Activated CD8-positive, alpha-beta memory T cell treated with anti-CD3 and anti-CD28 coated beads, Interleukin-2, amount 50 U/mL, for 4 hours (primary cell): ENCODE data around the gene SRP14.

Source experiments
- DNase-seq: peaks from one replicate; pipeline ENCODE4 v3.0.0-alpha.2; 2020

The SRP14 gene

DNA sequence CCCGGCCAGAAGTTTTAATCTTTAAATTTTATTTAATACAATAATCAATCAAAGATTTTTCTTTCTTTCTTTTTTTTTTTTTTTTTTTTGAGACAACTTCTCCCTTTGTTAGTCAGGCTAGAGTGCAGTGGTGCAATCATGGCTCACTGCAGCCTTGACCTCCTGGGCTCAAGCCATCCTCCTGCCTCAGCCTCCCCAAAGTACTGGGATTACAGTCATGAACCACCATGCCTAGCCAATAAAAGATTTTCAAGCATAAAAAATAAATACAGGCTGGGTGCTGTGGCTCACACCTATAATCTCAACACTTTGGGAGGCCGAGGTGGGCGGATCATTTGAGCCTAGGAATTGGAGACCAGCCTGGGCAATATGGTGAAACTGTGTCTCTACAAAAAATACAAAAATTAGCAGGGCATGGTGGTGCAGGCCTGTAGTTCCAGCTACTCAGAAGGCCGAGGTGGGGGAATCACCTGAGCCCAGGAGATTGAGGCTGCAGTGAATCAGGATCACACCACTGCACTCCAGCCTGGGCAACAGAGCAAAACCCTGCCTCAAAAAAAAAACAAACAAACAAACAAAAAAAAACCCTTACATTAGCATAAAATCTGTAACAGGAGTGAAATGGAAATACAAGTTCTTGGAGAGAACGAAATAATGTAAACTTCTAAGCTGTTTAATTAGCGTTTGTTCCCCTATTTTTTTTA is 29.1 kb upstream of the SRP14 start:
- DNase-seq, result no peak

DNA sequence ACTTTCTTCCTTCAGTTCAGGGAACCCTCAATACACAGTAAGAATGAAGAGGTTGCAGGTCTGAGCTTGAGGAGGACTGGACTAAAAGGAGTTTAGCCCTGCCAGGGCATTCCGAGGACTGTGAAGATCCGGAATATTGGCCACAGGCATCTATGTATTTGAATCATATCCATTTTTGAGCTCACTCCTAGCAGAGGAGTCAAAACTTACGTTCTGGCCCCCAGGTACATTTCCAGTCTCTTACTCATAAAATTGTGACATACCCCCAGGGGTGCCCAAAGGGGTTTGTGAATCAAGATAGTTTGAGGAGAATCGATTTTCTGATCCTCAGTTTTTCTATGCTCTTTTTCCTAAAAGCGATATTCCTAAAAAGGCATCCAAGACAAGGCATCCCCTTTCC is 27.6 kb upstream of the SRP14 start:
- no peak for DNase-seq

DNA sequence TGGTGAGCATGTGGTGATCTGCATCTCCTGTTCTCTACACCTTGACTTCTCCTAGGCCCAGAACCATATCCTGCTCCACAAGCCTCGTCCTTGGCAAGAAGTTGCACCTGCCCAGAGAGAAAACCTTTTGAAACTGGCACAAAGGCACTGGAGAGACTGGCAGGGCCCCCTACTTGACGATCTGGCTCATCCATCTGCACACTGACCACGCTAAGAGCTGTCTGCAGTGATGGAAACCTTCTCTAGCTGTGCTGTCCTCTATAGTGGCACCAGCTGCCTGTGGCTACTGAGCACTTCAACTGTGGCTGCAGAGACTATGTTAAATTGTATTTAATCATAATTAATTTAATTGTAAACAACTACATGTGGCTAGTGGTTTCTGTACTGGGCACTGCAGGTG is 26.2 kb upstream of the SRP14 start:
- DNase-seq, result no peak

DNA sequence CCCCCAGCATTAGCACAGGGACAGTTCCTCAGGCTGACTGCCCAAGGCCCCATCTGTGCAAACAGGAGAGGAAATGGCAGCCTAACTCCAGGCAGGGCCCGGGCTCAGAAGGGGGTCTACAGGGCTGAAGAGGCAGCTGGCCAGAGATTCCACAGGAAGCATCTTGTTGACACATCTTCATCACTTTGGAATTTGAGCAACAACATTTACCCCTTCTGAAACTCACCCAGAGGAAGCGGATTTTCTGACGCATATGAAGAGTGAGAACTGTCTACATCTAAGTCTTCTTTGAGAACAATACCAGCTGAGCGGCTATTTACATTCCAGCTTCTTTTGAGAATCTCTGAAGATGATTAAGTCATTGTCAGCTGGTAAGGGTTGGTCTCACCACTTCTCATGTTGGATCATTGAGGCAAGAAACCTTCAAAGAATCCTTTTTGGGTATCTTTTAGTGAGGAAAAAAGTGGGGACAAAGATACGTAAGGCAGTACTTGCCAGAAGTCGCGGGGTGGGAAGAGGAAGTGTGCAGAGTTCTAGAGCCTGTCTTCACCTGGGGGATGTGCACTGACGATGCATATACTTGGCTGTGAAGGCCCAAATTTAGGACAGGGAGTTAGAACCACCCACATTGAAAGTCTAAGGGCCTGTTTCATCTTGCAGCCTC is 25.4 kb upstream of the SRP14 start:
- DNase-seq, result no peak

DNA sequence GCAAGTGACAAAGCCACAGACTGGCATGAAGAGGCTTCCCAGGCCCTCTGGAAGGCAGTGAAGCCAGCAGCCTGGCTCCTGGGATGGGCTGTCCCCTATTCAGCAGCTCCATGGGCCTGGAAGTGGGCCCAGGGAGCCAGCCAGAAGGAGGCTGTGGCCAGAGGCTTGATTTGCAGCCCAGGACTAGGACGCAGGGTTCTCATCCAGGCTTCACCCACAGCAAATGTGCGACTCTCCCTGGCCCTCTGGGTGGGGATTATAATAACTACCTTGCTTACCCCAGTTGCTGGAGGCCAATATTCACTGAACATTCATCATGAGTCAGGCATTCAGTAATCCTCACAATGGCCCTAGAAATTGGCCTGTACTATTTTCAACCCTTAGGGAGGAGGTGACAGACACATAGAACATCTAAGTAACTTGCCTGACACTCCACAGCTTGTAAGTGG is 24.6 kb upstream of the SRP14 start:
- DNase-seq, result no peak

DNA sequence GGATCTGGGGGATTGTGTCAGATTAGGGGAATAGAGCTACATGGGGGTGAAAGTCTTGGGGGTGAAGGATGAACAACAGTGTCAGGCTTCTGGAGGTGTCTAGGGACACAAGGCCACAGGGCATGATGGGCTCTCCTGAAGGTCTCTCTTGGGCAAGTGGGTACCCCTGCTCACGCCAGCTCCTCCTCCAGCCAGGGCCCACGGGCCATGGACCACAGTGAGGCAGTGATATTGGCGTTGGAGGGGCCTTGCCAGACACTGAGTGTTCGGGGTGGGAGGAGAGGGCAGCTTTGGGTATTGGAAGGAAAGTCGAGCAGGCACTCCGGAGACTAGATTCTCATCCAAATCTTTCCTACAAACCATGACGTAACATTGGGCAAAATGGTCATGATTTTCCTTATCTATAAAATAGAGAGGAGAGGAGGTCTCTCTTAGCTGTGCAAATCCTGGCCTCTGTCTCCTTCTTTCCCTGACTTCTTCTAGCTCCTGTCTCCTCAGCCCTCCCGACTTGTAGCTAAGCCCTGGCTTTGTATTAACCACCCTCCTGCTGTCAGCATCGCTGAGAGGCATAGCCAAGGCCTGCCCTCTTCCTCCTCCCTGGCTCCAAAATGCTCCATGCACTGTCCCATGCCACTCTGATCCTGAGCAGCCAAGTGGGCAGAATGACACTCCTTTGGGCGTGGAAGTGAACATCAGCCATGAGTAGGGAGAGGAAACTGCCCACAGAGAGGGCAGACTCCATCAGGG is 24.0 kb upstream of the SRP14 start:
- DNase-seq, result no peak

DNA sequence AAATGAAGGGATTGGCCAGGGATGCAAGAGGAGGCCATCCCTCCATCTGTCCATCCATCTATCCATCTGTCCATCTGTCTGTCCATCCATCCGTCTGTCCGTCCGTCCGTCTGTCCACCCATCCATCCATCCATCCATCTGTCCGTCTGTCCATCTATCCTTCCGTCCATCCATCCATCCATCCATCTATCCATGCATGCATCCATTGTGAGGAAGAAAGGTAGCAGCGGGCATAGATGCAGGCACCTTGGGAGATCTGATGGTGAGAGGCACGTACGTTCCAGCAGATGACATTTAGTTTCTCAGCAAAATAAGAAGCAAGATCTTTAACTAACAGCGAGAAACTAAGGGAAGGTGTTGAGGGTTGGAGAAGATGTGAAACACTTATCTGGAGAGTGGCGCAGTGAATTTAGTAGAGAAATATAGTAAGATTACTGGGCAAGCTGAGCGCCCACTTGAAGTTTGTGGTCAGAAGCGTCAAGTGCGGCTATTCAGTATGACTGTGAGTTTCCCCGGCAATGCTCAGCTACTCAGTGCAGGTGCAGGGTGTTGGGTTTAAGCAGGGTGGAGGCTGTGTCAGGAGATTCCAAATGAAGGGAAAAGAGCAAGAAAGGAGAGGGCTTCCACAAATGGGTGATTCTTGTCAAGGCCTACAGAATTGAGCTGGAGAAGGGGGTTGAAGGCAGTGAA is 22.4 kb upstream of the SRP14 start:
- no peak for DNase-seq

DNA sequence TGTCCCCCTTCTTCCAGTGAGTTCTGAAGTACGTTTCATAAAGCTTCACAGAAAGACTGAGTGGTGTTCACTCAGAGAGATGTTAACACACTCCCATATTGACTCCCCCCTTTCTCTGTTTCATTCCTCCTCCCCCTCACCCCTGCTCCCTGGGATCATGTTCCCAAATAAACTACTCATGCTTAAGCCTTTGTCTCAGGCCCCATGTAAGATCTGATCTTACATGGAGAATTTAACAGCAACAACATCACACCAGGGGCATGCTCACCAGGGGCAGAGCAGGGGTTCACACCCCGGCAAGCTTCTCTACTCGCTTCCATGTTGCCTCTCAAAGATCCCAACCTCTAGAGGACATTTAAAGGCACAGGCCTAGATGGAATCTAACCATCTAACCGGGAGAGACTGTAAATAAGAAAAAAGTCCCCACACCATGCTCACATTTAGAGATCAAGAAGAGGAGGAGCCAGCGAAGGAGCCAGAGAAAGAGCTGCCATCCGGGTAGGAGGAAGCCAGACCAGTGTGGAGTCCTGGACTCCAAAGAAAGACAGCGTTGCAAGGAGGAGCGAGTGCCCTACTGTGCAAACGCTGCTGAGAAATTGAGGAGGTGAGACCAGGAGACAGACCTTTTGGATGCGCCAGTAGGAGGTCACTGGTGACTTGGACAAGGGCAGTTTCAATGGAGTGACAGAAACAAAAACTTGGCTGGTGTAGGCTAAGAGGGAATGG is 21.4 kb upstream of the SRP14 start:
- DNase-seq, result no peak

DNA sequence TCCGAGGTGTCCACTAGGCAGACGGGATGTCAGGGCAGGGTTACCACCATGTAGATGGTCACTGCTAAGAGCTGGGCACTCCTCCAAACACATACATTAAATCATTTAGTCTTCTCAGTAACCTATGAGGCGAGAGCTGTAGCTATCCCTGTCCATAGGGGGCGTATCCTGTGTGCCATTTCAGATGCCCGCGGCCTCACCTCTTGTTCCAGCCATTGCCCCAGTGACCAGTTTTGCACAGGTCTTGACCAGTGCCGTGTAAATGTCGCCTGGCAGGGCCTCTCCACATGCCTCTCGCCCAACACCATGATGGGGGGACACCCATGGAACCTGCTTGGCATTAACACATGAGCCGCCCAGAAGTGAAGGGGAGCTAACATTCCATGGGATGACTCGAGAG is 20.8 kb upstream of the SRP14 start:
- DNase-seq, result no peak

DNA sequence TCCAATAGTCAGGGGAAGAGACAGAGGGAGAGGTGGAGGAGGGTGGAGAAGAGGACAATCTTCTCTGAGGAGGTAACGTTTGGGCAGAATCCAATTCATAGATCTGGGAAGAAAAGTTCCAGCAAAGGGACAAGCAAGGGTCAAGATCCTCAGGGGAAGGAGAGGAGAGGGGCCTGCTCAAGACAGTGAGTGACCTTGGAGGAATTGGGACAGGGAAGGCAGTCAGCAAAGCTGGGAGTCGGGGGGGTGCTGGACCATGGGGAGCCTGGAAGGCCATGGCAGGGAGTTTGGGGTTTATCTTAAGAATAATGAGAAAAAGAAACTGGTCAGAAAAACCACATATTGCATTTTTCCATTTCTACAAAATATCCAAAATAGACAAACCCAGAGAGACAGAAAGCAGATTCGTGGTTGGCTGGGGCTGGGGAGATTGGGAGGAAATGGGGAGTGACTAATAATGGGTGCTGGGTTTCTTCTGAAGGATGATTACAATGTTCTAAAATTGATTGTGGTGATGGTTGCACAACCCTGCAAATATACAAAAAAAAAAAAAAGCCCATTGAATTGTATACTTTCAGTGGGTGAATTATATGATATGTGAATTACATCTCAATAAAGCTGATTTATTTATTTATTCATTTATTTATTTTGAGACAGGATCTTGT is 19.6 kb upstream of the SRP14 start:
- no peak for DNase-seq

DNA sequence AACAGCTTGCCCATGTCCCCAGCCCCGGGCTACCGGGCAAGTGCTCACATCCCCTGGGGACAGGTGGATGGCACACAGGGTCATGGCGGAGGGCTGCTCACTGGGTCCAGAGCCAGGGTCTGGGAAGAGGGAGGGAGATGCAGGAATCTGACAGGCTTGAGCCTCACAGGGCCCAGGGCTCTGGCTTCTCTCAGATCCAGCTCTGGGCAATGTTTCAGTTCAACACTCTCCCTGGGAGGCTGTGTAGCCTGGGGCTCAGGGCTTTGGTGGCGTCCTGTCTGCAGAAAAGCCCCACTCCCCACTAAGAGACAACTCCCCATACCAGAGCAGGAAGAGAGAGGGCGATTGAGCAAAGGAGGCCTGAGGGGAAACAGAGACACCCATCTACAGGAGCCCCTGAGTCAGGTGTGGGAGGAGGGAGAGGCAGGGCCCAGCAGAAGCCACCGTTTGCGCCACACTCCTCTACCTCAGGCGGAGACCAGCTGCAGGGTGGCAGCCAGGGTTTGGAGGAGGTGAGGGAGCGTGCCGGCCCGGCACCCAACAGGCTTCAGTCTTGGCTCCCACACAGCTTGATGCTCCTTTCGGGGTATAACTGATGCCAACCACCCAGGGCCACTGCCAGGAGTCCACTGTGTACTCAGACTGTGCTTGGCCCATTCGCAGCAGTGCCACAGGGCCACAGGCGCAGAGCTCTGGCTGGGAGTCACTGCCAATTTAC is 16.8 kb upstream of the SRP14 start:
- no peak for DNase-seq

DNA sequence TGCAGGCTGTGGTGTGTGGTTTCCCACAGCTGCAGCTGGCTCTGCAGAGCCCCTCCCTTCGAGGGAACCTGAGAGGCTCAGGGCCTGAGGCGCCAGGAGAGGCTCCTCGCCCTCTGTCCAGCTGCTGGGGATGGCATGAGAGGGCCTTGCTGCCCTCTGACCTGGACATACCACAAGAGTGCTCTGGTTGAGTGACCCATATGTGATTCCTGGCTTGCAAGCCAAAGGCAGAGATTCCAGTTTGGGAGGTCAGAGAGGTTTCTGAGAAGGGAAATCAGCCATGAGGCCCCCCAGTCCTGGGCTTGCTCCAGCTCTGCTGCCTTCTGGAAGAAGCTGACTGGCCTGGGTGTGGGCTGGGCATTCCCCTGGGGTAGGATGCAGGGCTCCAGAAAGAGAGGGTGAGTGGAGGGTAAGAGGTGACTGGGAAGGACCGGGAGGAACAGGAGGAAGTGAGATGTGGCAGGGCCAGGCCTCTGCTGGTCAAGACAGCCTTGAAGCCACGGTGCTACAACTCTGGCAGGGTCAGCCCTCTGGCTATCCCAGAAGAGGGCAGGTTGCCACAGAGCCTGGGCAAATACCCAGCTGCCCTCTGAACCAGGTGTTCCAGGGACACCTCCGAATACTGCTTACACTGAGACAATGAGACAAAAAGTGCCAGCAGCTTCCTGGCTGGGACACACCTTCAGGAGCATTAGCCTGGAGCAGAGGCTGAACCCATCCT is 16.0 kb upstream of the SRP14 start:
- DNase-seq, result no peak

DNA sequence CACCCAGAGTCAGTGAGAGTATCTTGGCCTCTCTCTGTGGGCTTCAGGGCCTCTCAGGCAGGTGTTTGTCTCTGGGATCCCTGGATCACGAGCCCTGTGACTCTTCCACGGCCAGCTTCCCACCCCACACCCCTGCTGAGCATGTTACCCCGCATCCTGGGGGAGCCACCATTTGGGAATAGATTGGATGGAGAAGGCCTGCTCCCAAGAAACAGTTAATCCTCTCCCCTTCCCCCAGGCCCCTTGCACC is 15.5 kb upstream of the SRP14 start:
- no peak for DNase-seq

DNA sequence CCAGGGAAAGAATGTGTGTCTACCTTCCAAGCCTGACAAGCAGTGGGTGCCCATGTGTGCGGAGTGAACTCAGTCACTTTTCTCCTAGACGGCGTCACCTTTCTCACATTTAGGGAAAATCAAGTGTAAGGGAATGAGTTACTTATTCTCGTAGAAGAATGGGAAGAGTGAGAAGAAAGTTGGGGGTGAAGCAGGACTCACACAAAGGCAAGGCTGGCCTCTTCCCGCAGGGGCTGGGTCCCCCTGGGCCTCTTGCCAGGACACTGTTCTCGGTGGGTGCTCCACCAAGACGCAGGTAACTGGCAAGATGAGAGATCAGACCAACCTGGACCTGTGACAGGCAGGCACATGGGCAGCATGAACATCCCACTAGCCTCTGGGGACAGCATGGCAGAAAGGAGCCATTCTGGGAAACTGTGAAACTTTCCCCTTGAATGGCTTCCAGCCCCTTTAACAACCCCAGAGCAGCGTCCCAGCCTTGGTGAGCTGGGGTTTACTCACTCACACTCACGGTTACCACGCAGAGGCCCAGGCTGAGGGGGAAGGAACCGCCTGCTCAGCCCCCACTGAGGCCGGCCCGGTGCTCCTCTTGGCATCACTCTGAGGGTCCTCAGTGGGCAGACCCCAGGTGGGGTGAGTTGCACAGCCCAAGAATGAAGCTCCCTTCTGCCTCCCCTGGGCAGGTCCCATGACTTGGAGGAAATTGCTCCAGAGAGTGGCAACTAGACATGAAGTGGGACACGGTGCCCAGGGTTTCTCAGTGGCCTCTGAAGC is 15.0 kb upstream of the SRP14 start:
- DNase-seq, result no peak

DNA sequence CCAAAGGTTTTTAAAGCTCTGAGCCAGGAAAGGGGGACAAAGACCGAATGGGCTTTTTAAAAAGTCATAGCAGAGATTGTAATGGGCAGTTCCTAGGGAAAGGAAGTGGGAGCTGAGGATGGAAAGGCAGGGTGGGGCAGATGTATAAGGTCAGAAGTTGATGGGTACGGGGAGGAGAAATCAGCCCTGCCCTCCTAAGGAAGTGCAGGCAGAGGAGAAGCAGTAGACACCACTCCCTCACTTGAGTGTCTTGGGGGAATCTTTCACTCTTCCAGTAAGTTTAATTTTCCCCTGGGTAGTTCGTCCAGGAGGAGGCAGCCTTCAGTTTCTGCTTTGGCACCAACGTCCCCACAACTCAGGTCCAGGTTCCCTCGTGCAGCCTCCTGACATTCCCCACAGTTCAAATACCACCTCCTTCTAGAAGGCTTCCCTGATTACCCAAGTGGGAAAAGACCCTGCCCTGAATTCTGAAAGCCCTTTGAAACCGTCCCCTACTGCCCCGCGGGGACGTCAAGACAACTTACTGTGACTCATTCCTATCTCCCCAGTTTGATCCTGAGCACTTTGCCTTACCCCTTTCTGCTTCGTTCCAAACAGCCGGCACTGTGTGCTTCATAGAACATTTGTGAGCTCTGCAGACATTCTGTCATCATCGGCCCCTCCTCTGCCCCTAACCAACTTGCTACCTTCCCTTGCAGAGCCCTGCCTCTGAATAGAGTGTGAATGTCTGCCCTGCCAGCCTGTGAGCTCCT is 14.3 kb upstream of the SRP14 start:
- DNase-seq, result no peak

DNA sequence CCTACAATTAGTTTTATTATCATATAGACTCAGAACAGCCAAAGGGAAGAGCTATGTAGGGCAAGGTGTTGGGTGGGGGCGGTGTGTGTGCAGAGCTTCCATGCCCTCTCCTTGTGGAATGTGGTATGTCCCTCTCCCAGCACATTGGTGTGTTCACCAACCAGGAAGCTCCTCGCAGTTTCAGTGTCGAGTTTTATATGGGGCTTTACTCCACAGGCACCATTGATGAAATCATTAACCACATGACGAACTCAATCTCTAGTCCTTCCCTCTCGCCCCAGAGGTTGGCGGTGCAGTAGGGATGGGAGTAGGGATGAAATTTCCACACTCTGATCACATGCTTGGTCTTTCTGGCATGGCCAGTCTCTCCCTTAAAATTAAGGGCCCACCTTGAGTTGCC is 13.6 kb upstream of the SRP14 start:
- no peak for DNase-seq

DNA sequence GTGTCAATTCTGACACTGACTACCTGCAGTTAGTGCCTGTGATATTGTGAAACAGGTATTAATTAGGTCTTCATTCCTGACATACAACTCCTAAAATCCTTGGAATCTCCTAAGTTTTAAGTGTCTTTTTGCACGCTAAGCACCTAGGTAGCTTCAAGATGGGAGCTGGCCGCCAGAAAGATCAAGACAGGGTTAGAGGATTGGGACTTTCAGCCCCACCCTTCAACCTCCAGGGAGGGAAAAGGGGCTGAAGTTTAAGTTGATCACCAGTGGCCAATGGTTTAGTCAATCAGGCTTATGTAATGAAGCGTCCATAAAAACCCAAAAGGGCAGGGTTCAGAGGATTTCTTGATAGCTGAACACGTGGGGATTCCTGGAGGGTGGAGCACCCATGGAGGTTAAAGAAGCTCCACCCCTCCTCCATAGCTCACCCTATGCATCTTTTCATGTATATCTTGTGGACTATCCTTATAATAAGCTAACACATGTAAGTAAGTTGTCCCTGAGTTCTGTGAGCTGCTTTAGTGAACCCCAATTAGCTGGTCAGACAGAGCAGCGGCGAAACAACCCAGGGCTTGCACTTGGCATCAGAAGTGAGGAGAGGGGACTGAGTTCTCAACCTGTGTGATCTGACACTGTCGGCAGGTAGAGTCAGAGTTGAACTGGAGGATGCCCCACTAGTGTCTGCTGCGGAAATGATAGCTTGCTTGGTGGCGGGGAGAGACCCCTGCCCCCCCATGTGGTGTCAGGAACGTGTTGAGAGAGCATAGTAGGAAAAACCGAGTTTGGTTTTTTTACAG is 12.8 kb upstream of the SRP14 start:
- DNase-seq, result no peak

DNA sequence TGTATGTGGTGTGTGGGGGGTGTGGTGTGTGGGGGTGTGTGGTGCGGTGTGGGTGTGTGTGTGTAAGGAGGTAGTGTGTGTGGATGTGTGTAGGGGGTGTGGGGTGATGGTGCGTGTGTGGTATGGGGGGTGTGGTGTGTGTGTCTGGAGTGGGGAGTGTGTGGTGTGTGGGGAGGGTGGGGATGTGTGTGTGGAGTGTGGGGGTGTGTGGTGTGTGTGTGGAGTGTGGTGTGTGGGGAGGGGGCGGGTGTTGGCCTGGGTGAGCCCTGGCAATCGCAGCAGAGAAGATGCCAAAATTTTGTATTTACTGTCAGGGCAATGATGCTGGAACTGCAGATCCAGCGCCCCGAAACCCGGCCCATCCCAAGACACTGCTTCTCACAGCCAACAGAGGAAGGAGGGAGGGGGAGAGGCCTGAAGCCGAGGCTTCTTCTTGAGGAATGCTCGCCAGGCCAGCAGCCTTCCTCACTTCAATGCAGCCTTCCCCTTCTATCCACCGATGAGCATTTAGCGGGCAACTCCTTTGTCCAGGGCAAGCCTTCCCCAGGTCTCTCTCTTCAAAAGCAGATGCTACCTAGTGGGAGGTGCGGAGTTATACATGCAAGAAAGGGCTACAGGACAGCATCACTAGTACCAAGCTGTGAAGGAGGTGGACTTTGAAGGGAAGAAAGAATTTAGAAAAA is 11.9 kb upstream of the SRP14 start:
- DNase-seq, result no peak
